HL-60 (cell line): ENCODE measurements around the gene SLC16A13.

Experiments used
- GABPA ChIP-seq: IDR thresholded peaks from 2 replicates; pipeline ENCODE4 v1.6.1; 2012; ENCODE audit warnings: low read depth
- POLR2AphosphoS5 ChIP-seq: IDR thresholded peaks from 2 replicates; pipeline ENCODE4 v1.6.1; 2012; ENCODE audit warnings: low read depth
- TF ChIP-seq, protein P1 (sequence below): IDR thresholded peaks from one replicate; pipeline ENCODE4 v1.5.1; 2011; ENCODE audit warnings: low read length, control low read depth, inconsistent platforms; ENCODE audit not compliant: insufficient read depth
- TF ChIP-seq, protein P2 (sequence below): IDR thresholded peaks from 2 replicates; pipeline ENCODE4 v1.6.1; 2012; ENCODE audit warnings: low read depth; ENCODE audit not compliant: insufficient replicate concordance

DNA sequence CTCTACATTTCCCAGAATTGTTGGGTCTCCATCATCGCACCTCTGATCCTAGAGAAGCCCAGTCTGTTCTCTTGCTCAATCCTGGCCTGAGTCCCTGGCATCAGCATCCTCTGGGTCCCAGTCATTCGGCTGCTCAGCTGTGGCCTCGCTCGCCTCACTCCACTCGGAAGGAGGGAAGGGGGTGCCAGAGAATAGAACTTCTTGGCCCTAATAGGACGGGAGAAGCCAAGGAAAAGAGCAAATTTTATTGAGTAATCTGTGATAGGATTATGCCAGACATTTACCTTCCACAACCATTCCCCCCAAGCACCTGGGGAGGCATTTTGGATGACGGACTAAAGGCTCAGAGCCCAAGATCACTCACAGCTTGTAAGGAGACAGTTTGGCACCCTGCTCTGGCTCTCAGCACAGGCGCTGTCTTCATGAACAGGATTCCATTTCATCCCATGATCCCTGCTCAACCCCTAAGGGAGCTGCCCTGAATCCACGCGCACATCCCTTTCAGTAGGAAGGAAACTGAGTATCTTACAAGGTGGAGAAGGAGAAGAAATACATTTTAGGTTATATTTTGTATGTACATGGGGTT is 44.7 kb downstream of the SLC16A13 start:
- TF ChIP-seq, protein P1, sequence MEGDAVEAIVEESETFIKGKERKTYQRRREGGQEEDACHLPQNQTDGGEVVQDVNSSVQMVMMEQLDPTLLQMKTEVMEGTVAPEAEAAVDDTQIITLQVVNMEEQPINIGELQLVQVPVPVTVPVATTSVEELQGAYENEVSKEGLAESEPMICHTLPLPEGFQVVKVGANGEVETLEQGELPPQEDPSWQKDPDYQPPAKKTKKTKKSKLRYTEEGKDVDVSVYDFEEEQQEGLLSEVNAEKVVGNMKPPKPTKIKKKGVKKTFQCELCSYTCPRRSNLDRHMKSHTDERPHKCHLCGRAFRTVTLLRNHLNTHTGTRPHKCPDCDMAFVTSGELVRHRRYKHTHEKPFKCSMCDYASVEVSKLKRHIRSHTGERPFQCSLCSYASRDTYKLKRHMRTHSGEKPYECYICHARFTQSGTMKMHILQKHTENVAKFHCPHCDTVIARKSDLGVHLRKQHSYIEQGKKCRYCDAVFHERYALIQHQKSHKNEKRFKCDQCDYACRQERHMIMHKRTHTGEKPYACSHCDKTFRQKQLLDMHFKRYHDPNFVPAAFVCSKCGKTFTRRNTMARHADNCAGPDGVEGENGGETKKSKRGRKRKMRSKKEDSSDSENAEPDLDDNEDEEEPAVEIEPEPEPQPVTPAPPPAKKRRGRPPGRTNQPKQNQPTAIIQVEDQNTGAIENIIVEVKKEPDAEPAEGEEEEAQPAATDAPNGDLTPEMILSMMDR, result no peak
- TF ChIP-seq GABPA (no peak), POLR2AphosphoS5 (no peak)
- TF ChIP-seq, protein P2, sequence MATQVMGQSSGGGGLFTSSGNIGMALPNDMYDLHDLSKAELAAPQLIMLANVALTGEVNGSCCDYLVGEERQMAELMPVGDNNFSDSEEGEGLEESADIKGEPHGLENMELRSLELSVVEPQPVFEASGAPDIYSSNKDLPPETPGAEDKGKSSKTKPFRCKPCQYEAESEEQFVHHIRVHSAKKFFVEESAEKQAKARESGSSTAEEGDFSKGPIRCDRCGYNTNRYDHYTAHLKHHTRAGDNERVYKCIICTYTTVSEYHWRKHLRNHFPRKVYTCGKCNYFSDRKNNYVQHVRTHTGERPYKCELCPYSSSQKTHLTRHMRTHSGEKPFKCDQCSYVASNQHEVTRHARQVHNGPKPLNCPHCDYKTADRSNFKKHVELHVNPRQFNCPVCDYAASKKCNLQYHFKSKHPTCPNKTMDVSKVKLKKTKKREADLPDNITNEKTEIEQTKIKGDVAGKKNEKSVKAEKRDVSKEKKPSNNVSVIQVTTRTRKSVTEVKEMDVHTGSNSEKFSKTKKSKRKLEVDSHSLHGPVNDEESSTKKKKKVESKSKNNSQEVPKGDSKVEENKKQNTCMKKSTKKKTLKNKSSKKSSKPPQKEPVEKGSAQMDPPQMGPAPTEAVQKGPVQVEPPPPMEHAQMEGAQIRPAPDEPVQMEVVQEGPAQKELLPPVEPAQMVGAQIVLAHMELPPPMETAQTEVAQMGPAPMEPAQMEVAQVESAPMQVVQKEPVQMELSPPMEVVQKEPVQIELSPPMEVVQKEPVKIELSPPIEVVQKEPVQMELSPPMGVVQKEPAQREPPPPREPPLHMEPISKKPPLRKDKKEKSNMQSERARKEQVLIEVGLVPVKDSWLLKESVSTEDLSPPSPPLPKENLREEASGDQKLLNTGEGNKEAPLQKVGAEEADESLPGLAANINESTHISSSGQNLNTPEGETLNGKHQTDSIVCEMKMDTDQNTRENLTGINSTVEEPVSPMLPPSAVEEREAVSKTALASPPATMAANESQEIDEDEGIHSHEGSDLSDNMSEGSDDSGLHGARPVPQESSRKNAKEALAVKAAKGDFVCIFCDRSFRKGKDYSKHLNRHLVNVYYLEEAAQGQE, result no peak
